K562 (cell line): Measurements from ENCODE around the gene SETDB1. TPM values are rescaled to one million over a fixed set of nuclear protein-coding genes. Genes with fewer than 3 reads are reported as not detected.
A peak's percentile ranks its signal among the peaks of the same experiment; 100 is the strongest.

Source experiments
- BRCA1 ChIP-seq, 2 experiments: fragments of 450-650 bp in 1 of 2; sonication (generic) in 1 of 2; formaldehyde crosslinking in 1 of 2; IDR thresholded peaks; 2 replicates each; pipeline versions ENCODE4 v1.5.0 to v1.6.1; 2017 to 2020; ENCODE audit warnings: mild to moderate bottlenecking in 1 of 2, missing genetic modification reagents in 1 of 2
- CTCFL ChIP-seq: IDR thresholded peaks from 2 replicates; pipeline ENCODE4 v1.6.1; 2011; ENCODE audit warnings: borderline replicate concordance, low read depth, mild to moderate bottlenecking, moderate library complexity, low read length; ENCODE audit not compliant: insufficient read depth, poor library complexity, severe bottlenecking
- ETV6 ChIP-seq, 3 experiments: fragments of 150-350 bp in 1 of 3; sonication (generic) in 1 of 3; formaldehyde crosslinking in 1 of 3; IDR thresholded peaks; 2 replicates each; pipeline versions ENCODE4 v1.6.1 to v1.8.0; 2014 to 2022; ENCODE audit warnings: borderline replicate concordance in 2 of 3, low read depth in 2 of 3, antibody characterized with exemption in 1 of 3, low read length in 1 of 3, mild to moderate bottlenecking in 1 of 3, missing genetic modification reagents in 1 of 3
- FOSL1 ChIP-seq: fragments of 200-800 bp; sonication (Bioruptor generic); conservative IDR thresholded peaks from 2 replicates; pipeline ENCODE4 v1.6.1; 2016; ENCODE audit warnings: missing genetic modification characterization, missing compliant biosample characterization
- GATA2 ChIP-seq: sonication (generic); formaldehyde crosslinking; IDR thresholded peaks from 2 replicates; pipeline ENCODE4 v1.4.0; 2020; ENCODE audit warnings: mild to moderate bottlenecking, missing genetic modification reagents
- IFI16 ChIP-seq: fragments of 250-450 bp; sonication (Bioruptor Pico); IDR thresholded peaks from 2 replicates; pipeline ENCODE4 v2.1.2; 2022; ENCODE audit warnings: mild to moderate bottlenecking, inconsistent platforms
- KLF16 ChIP-seq: IDR thresholded peaks from 2 replicates; pipeline ENCODE4 v1.6.1; 2016; ENCODE audit warnings: antibody characterized with exemption
- PHF21A ChIP-seq: fragments of 450-650 bp; IDR thresholded peaks from 2 replicates; pipeline ENCODE4 v1.6.1; 2017; ENCODE audit warnings: low read depth, borderline replicate concordance
- SMARCA4 ChIP-seq: fragments of 450-650 bp; IDR thresholded peaks from 2 replicates; pipeline ENCODE4 v1.6.1; 2016
- YBX1 ChIP-seq: fragments of 450-650 bp; IDR thresholded peaks from 2 replicates; pipeline ENCODE4 v1.7.1; 2016; ENCODE audit warnings: mild to moderate bottlenecking
- polyA plus RNA-seq, 8 experiments: library from polyadenylated mRNA; depleted of rRNA in 4 of 8; stranded (reverse) in 5 of 8; unstranded in 3 of 8; fragments of >200 nt; fragmentation: Nextera tagmentation in 2 of 8; fragmentation: Illumina TruSeq in 1 of 8; extraction: Ambion mirVana in 2 of 8; extraction: Trizol in 1 of 8; gene quantifications; 2 replicates each; pipeline versions ENCODE4 v1.2.1 to v1.2.3, GENCODE V29; 2011 to 2014; ENCODE audit warnings: inconsistent platforms in 1 of 8, missing spikeins in 1 of 8
- total RNA-seq, 7 experiments: library from RNA; depleted of rRNA in 6 of 7; stranded (reverse); fragments of >200 nt in 6 of 7; fragmentation: Illumina TruSeq in 2 of 7; extraction: Trizol in 2 of 7; gene quantifications; 2 replicates each; pipeline versions ENCODE4 v1.2.1 to v1.2.3, GENCODE V29; 2011 to 2021; ENCODE audit warnings: low replicate concordance in 1 of 7
- TF ChIP-seq, protein P1 (sequence below), 2 experiments: fragments of 450-650 bp; IDR thresholded peaks; 2 replicates each; pipeline ENCODE4 v1.6.1; 2016; ENCODE audit warnings: mild to moderate bottlenecking in 2 of 2, borderline replicate concordance in 1 of 2, low read depth in 1 of 2, moderate library complexity in 1 of 2
- TF ChIP-seq, protein P2 (sequence below): fragments of 250-450 bp; sonication (Bioruptor Pico); IDR thresholded peaks from 2 replicates; pipeline ENCODE4 v1.4.0; 2020; ENCODE audit warnings: mild to moderate bottlenecking, moderate library complexity

The SETDB1 gene
- total and polyA plus RNA-seq, 9 of the 15 experiments (the other 6 are each of a cell fraction or from before 2014, with no cell fraction given): 21.5 to 64.4 (median 42.0) TPM

DNA sequence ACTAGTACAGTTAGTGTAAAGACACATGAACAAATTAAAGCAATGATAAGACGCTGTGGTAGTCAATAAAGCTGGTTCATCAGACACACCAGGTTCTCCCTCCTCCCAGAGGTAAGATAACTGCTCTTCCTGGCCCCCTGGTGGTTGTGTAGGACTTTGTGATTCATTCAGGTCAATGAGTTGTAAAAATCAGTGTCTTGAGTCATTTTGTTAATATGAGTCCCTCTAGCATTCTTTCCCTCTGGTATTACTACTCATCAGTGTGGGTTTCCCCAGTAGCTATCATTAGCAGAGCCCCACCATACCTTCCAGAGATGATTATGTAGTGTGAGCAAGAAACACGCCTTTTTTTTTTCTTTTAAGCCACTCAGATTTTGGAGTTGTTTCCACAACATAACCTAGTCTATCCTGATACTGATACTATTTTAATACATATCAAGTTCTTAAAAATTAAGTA lies 3.6 kb upstream of the SETDB1 start (continued):
- TF ChIP-seq, protein P1, sequence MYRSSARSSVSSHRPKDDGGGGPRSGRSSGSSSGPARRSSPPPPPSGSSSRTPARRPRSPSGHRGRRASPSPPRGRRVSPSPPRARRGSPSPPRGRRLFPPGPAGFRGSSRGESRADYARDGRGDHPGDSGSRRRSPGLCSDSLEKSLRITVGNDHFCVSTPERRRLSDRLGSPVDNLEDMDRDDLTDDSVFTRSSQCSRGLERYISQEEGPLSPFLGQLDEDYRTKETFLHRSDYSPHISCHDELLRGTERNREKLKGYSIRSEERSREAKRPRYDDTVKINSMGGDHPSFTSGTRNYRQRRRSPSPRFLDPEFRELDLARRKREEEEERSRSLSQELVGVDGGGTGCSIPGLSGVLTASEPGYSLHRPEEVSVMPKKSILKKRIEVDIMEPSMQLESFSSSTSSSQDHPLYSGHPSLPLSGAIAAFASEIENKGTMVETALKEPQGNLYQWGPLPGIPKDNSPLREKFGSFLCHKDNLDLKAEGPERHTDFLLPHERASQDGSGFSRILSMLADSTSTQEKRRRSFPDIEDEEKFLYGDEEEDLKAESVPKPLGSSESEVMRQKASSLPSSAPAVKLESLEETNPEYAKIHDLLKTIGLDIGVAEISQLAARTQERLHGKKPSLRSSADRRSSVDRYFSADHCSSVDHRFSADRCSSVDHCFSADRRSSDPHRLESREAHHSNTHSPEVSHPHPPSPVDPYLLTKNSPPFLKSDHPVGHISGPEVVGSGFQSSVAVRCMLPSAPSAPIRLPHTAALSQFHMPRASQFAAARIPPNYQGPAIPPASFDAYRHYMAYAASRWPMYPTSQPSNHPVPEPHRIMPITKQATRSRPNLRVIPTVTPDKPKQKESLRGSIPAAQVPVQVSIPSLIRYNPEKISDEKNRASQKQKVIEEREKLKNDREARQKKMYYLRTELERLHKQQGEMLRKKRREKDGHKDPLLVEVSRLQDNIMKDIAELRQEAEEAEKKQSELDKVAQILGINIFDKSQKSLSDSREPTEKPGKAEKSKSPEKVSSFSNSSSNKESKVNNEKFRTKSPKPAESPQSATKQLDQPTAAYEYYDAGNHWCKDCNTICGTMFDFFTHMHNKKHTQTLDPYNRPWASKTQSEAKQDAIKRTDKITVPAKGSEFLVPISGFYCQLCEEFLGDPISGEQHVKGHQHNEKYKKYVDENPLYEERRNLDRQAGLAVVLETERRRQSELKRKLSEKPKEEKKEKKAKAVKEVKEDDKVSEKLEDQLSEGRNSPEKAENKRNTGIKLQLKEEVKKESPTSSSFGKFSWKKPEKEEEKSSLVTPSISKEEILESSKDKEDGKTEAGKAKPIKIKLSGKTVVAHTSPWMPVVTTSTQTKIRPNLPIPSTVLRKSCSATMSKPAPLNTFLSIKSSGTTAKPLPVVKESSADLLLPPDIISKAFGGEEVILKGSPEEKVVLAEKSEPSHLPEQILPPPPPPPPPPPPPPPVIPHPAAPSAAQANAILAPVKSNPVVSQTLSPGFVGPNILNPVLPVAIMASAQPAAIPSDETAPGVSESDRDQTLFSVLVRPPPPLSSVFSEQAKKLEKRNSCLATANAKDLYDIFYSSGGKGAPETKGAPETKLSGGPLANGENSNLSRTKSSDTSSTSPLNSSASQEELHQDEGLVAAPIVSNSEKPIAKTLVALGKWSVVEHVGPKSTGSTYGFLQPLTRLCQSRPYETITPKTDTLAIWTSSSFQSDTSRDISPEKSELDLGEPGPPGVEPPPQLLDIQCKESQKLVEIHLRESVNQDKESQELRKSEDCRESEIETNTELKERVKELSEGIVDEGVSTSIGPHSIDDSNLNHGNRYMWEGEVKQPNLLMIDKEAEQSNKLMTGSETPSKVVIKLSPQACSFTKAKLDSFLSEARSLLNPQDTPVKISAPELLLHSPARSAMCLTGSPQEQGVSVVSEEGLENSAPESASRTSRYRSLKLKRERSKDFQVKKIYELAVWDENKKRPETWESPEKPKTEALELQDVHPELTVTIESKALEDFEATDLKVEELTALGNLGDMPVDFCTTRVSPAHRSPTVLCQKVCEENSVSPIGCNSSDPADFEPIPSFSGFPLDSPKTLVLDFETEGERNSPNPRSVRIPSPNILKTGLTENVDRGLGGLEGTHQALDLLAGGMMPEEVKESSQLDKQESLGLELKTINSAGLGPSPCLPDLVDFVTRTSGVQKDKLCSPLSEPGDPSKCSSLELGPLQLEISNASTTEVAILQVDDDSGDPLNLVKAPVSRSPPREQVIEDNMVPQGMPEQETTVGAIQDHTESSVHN (IDR thresholded peaks at IDR 0.05; ENCODE audit: borderline replicate concordance in 1 of 2, low read depth in 1 of 2): no peak
- TF ChIP-seq CTCFL: peak; percentile 57
- no peak for TF ChIP-seq BRCA1 (IDR thresholded peaks at IDR 0.05)
- no peak for TF ChIP-seq BRCA1 (CRISPR knock-in tag; IDR thresholded peaks at IDR 0.05)
- 0 out of 2 replicates have a peak, but pooled peaks have one; percentile 12 for TF ChIP-seq SMARCA4
- TF ChIP-seq PHF21A: peak; percentile 76; the same call in 1 of the 2 replicates
- no peak for TF ChIP-seq YBX1
- no peak for TF ChIP-seq GATA2 (CRISPR knock-in tag)
- TF ChIP-seq ETV6 (IDR thresholded peaks at IDR 0.05; ENCODE audit: borderline replicate concordance in 1 of 2, low read depth in 2 of 2, low read length in 1 of 2): no peak
- no peak for TF ChIP-seq ETV6 (CRISPR knock-in tag; IDR thresholded peaks at IDR 0.05; ENCODE audit: borderline replicate concordance)
- 0 out of 2 replicates have a peak, but pooled peaks have one; percentile 22 for TF ChIP-seq KLF16
- TF ChIP-seq IFI16 (CRISPR knock-in tag): no peak
- peak; percentile 67 for TF ChIP-seq FOSL1 (tag)
- TF ChIP-seq, protein P2, sequence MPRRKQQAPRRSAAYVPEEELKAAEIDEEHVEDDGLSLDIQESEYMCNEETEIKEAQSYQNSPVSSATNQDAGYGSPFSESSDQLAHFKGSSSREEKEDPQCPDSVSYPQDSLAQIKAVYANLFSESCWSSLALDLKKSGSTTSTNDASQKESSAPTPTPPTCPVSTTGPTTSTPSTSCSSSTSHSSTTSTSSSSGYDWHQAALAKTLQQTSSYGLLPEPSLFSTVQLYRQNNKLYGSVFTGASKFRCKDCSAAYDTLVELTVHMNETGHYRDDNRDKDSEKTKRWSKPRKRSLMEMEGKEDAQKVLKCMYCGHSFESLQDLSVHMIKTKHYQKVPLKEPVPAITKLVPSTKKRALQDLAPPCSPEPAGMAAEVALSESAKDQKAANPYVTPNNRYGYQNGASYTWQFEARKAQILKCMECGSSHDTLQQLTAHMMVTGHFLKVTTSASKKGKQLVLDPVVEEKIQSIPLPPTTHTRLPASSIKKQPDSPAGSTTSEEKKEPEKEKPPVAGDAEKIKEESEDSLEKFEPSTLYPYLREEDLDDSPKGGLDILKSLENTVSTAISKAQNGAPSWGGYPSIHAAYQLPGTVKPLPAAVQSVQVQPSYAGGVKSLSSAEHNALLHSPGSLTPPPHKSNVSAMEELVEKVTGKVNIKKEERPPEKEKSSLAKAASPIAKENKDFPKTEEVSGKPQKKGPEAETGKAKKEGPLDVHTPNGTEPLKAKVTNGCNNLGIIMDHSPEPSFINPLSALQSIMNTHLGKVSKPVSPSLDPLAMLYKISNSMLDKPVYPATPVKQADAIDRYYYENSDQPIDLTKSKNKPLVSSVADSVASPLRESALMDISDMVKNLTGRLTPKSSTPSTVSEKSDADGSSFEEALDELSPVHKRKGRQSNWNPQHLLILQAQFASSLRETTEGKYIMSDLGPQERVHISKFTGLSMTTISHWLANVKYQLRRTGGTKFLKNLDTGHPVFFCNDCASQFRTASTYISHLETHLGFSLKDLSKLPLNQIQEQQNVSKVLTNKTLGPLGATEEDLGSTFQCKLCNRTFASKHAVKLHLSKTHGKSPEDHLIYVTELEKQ (CRISPR knock-in tag): no peak
